Measurements from ENCODE around the gene ZFYVE1. TPM values are rescaled to one million over a fixed set of nuclear protein-coding genes. Genes with fewer than 3 reads are reported as not detected.

Gene ZFYVE1
- total and polyA plus RNA-seq, 2 of the 13 experiments (the other 11 are each of a cell fraction or from before 2014, with no cell fraction given), result 2.6 to 5.3 TPM

DNA sequence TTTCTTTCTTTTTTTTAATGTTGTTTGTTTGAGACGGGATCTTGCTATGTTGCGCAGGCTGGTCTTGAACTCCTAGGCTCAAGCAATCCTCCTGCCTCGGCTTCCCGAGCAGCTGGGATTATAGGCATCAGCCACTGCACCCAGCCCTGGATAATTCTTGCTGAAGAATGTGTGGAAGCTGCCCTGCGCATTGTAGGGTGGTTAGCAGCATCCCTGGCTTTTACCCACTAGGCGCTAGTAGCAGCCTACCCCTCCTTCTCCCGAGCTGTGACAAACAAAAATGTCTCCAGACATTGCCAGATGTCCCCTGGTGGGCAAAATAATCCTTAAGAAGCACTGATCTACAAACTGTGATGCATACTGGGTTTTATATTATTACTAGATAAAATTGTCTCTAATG is 94.0 kb downstream of the ZFYVE1 start:
- no TSS peak for BruUV-seq (replicated peaks)
- CTCF ChIA-PET (ENCODE audit: low intra/inter-chr PET ratio, low total read pairs), result no interaction called here
- ATAC-seq (no peak), FAIRE-seq (no peak), DNase-seq (ENCODE audit: low spot score) (no peak)
- peaks cover under 1 to 2% of the 10 kb centered on the region in 2 experiments; a peak in 2 of 5 replicates for H3K36me3 ChIP-seq (replicated peaks in 1 of 2; ENCODE audit: control insufficient read depth in 1 of 2, insufficient read depth in 2 of 2, low read length in 2 of 2)
- TF ChIP-seq ZNF138 (CRISPR knock-in tag; IDR thresholded peaks at IDR 0.05; ENCODE audit: low read depth), result no peak
- TF ChIP-seq, protein P1, sequence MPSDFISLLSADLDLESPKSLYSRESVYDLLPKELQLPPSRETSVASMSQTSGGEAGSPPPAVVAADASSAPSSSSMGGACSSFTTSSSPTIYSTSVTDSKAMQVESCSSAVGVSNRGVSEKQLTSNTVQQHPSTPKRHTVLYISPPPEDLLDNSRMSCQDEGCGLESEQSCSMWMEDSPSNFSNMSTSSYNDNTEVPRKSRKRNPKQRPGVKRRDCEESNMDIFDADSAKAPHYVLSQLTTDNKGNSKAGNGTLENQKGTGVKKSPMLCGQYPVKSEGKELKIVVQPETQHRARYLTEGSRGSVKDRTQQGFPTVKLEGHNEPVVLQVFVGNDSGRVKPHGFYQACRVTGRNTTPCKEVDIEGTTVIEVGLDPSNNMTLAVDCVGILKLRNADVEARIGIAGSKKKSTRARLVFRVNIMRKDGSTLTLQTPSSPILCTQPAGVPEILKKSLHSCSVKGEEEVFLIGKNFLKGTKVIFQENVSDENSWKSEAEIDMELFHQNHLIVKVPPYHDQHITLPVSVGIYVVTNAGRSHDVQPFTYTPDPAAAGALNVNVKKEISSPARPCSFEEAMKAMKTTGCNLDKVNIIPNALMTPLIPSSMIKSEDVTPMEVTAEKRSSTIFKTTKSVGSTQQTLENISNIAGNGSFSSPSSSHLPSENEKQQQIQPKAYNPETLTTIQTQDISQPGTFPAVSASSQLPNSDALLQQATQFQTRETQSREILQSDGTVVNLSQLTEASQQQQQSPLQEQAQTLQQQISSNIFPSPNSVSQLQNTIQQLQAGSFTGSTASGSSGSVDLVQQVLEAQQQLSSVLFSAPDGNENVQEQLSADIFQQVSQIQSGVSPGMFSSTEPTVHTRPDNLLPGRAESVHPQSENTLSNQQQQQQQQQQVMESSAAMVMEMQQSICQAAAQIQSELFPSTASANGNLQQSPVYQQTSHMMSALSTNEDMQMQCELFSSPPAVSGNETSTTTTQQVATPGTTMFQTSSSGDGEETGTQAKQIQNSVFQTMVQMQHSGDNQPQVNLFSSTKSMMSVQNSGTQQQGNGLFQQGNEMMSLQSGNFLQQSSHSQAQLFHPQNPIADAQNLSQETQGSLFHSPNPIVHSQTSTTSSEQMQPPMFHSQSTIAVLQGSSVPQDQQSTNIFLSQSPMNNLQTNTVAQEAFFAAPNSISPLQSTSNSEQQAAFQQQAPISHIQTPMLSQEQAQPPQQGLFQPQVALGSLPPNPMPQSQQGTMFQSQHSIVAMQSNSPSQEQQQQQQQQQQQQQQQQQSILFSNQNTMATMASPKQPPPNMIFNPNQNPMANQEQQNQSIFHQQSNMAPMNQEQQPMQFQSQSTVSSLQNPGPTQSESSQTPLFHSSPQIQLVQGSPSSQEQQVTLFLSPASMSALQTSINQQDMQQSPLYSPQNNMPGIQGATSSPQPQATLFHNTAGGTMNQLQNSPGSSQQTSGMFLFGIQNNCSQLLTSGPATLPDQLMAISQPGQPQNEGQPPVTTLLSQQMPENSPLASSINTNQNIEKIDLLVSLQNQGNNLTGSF (CRISPR knock-in tag; IDR thresholded peaks at IDR 0.05), result no peak
- TF ChIP-seq PAF1 (CRISPR knock-in tag; IDR thresholded peaks at IDR 0.05), result no peak
- no peak for TF ChIP-seq DPF2 (CRISPR knock-in tag; IDR thresholded peaks at IDR 0.05; ENCODE audit: borderline replicate concordance, low read depth)
- no peak for TF ChIP-seq POLR2A (IDR thresholded peaks at IDR 0.05; ENCODE audit: insufficient read depth in 1 of 2, low read depth in 2 of 2, low read length in 2 of 2)
- TF ChIP-seq ZNF253 (CRISPR knock-in tag; IDR thresholded peaks at IDR 0.05; ENCODE audit: borderline replicate concordance), result no peak
- in situ Hi-C loops (cut with HindIII; ENCODE audit: extremely low pct_ligation_motif_present, low pct_unique_long_range_greater_than_20kb), result no loop called here
- peaks cover 4% of the 10 kb centered on the region; the same call in 1 of the 2 replicates for H4K20me1 ChIP-seq (ENCODE audit: insufficient read depth, low read length)
- no peaks in the 10 kb centered on the region for H3K27me3 ChIP-seq (ENCODE audit: control insufficient read depth in 1 of 2, insufficient read depth in 2 of 2, low read length in 2 of 2)
- POLR2A ChIA-PET, result no interaction called here
- H3K9ac ChIP-seq (ENCODE audit: insufficient read depth, low read depth, low read length), result no peak overlapping the region
- no peak overlapping the region for H2AFZ ChIP-seq (ENCODE audit: low read length)
- H3K4me2 ChIP-seq (ENCODE audit: low read depth, low read length), result no peak overlapping the region
- intact Hi-C loops (cut with micrococcal nuclease; ENCODE audit: unreplicated experiment), result no loop called here
- WGBS (ENCODE audit: low lambda C conversion rate), result 98% methylated on average over 7 of the region's 7 CpGs
- peaks cover 15% of the 10 kb centered on the region for H3K4me1 ChIP-seq (ENCODE audit: insufficient read depth, low read length)
- H3K79me2 ChIP-seq (ENCODE audit: insufficient read depth, low read length), result peaks cover 26% of the 10 kb centered on the region
- H3K27ac ChIP-seq (ENCODE audit: extremely low read length, insufficient read depth, low read length), result no peak overlapping the region
- no peak overlapping the region for H3K4me3 ChIP-seq (replicated peaks in 1 of 3; ENCODE audit: insufficient read depth in 1 of 3, low read depth in 2 of 3, low read length in 3 of 3)
- no peaks in the 10 kb centered on the region for H3K9me3 ChIP-seq (ENCODE audit: low read length)

Data from HepG2 (cell line).